K562 (cell line): ENCODE data around the gene GSTM1. TPM values are rescaled to one million over a fixed set of nuclear protein-coding genes. Genes with fewer than 3 reads are reported as not detected.
A peak's percentile ranks its signal among the peaks of the same experiment; 100 is the strongest.

Experiments
- ARID3B ChIP-seq: fragments of 250-450 bp; sonication (Bioruptor Pico); IDR thresholded peaks from 2 replicates; pipeline ENCODE4 v1.4.0; 2020; ENCODE audit warnings: borderline replicate concordance
- ATF7 ChIP-seq: fragments of 450-650 bp; IDR thresholded peaks from 2 replicates; pipeline ENCODE4 v1.7.1; 2014; ENCODE audit warnings: mild to moderate bottlenecking, moderate library complexity
- CBX3 ChIP-seq, 2 experiments: IDR thresholded peaks; 1 replicate in 1 of 2; 2 replicates in 1 of 2; pipeline ENCODE4 v1.6.1; 2012; ENCODE audit warnings: inconsistent platforms in 2 of 2, low read length in 2 of 2, borderline replicate concordance in 1 of 2, control low read depth in 1 of 2
- DNMT1 ChIP-seq: fragments of 450-650 bp; IDR thresholded peaks from 2 replicates; pipeline ENCODE4 v1.6.1; 2016; ENCODE audit warnings: antibody characterized with exemption, mild to moderate bottlenecking
- E2F3 ChIP-seq: fragments of 250-450 bp; sonication (Bioruptor Pico); IDR thresholded peaks from 2 replicates; pipeline ENCODE4 v1.4.0; 2020; ENCODE audit warnings: mild to moderate bottlenecking
- ETV5 ChIP-seq: sonication (generic); formaldehyde crosslinking; IDR thresholded peaks from 2 replicates; pipeline ENCODE4 v1.4.0; 2020; ENCODE audit warnings: low read depth, mild to moderate bottlenecking, missing genetic modification reagents
- EWSR1 ChIP-seq: fragments of 450-650 bp; IDR thresholded peaks from 2 replicates; pipeline ENCODE4 v1.6.1; 2018; ENCODE audit warnings: borderline replicate concordance, mild to moderate bottlenecking, low read depth, moderate library complexity; ENCODE audit not compliant: partially characterized antibody
- GATA2 ChIP-seq: sonication (generic); formaldehyde crosslinking; IDR thresholded peaks from 2 replicates; pipeline ENCODE4 v1.4.0; 2020; ENCODE audit warnings: mild to moderate bottlenecking, missing genetic modification reagents
- HMG20B ChIP-seq: fragments of 250-450 bp; sonication (Bioruptor Pico); IDR thresholded peaks from 2 replicates; pipeline ENCODE4 v1.5.0; 2021; ENCODE audit warnings: mild to moderate bottlenecking
- L3MBTL2 ChIP-seq: fragments of 450-650 bp; IDR thresholded peaks from 2 replicates; pipeline ENCODE4 v1.6.1; 2016; ENCODE audit warnings: mild to moderate bottlenecking, moderate library complexity
- MCM7 ChIP-seq, 2 experiments: fragments of 450-650 bp; IDR thresholded peaks; 2 replicates each; pipeline ENCODE4 v1.6.1; 2016 to 2018
- MEIS2 ChIP-seq: fragments of 450-650 bp; IDR thresholded peaks from 2 replicates; pipeline ENCODE4 v1.6.1; 2014; ENCODE audit warnings: mild to moderate bottlenecking; ENCODE audit not compliant: partially characterized antibody
- MTA3 ChIP-seq: fragments of 450-650 bp; formaldehyde crosslinking; IDR thresholded peaks from 2 replicates; pipeline ENCODE4 v1.6.1; 2017; ENCODE audit warnings: mild to moderate bottlenecking, borderline replicate concordance
- PURB ChIP-seq: sonication (generic); formaldehyde crosslinking; IDR thresholded peaks from 2 replicates; pipeline ENCODE4 v1.9.0; 2021; ENCODE audit warnings: low read depth, mild to moderate bottlenecking, missing genetic modification reagents
- SMARCA4 ChIP-seq: fragments of 450-650 bp; IDR thresholded peaks from 2 replicates; pipeline ENCODE4 v1.6.1; 2016
- THAP12 ChIP-seq: fragments of 250-450 bp; sonication (Bioruptor Pico); IDR thresholded peaks from 2 replicates; pipeline ENCODE4 v1.9.0; 2021; ENCODE audit warnings: mild to moderate bottlenecking, inconsistent platforms
- ZNF133 ChIP-seq: fragments of 250-450 bp; sonication (Bioruptor Pico); IDR thresholded peaks from 2 replicates; pipeline ENCODE4 v1.4.0; 2020; ENCODE audit warnings: mild to moderate bottlenecking
- ZNF232 ChIP-seq: sonication (generic); formaldehyde crosslinking; IDR thresholded peaks from 2 replicates; pipeline ENCODE4 v1.8.0; 2022; ENCODE audit warnings: mild to moderate bottlenecking, missing genetic modification reagents
- ZNF449 ChIP-seq: fragments of 250-450 bp; sonication (Bioruptor Pico); IDR thresholded peaks from 2 replicates; pipeline ENCODE4 v1.8.0; 2022; ENCODE audit warnings: moderate library complexity, mild to moderate bottlenecking, inconsistent platforms
- ZNF785 ChIP-seq: fragments of 250-450 bp; sonication (Bioruptor Pico); IDR thresholded peaks from 2 replicates; pipeline ENCODE4 v1.4.0; 2020; ENCODE audit warnings: mild to moderate bottlenecking
- polyA plus RNA-seq, 8 experiments: library from polyadenylated mRNA; depleted of rRNA in 4 of 8; stranded (reverse) in 5 of 8; unstranded in 3 of 8; fragments of >200 nt; fragmentation: Nextera tagmentation in 2 of 8; fragmentation: Illumina TruSeq in 1 of 8; extraction: Ambion mirVana in 2 of 8; extraction: Trizol in 1 of 8; gene quantifications; 2 replicates each; pipeline versions ENCODE4 v1.2.1 to v1.2.3, GENCODE V29; 2011 to 2014; ENCODE audit warnings: inconsistent platforms in 1 of 8, missing spikeins in 1 of 8
- total RNA-seq, 7 experiments: library from RNA; depleted of rRNA in 6 of 7; stranded (reverse); fragments of >200 nt in 6 of 7; fragmentation: Illumina TruSeq in 2 of 7; extraction: Trizol in 2 of 7; gene quantifications; 2 replicates each; pipeline versions ENCODE4 v1.2.1 to v1.2.3, GENCODE V29; 2011 to 2021; ENCODE audit warnings: low replicate concordance in 1 of 7
- TF ChIP-seq, protein P1 (sequence below): fragments of 250-450 bp; sonication (Bioruptor Pico); IDR thresholded peaks from 2 replicates; pipeline ENCODE4 v1.4.0; 2020; ENCODE audit warnings: mild to moderate bottlenecking, moderate library complexity, borderline replicate concordance

GSTM1 gene
- total and polyA plus RNA-seq, 9 of the 15 experiments (the other 6 are each of a cell fraction or from before 2014, with no cell fraction given), result not detected

- no peak for TF ChIP-seq E2F3 (CRISPR knock-in tag)
- no peak for TF ChIP-seq HMG20B
- TF ChIP-seq ZNF232, result no peak
- TF ChIP-seq ATF7, result peak; percentile 82
- TF ChIP-seq MCM7 (IDR thresholded peaks at IDR 0.05), result no peak
- TF ChIP-seq SMARCA4, result peak; percentile 89
- TF ChIP-seq DNMT1, result no peak
- TF ChIP-seq THAP12 (CRISPR knock-in tag), result no peak
- peak; percentile 38 for TF ChIP-seq MEIS2
- no peak for TF ChIP-seq ARID3B
- peak; percentile 83; the same call in 1 of the 2 replicates for TF ChIP-seq MTA3
- no peak for TF ChIP-seq L3MBTL2
- no peak for TF ChIP-seq ZNF449 (CRISPR knock-in tag)
- TF ChIP-seq EWSR1, result no peak
- TF ChIP-seq ZNF785 (CRISPR knock-in tag), result no peak
- TF ChIP-seq ZNF133 (CRISPR knock-in tag), result no peak
- no peak for TF ChIP-seq ETV5 (CRISPR knock-in tag)
- TF ChIP-seq, protein P1, sequence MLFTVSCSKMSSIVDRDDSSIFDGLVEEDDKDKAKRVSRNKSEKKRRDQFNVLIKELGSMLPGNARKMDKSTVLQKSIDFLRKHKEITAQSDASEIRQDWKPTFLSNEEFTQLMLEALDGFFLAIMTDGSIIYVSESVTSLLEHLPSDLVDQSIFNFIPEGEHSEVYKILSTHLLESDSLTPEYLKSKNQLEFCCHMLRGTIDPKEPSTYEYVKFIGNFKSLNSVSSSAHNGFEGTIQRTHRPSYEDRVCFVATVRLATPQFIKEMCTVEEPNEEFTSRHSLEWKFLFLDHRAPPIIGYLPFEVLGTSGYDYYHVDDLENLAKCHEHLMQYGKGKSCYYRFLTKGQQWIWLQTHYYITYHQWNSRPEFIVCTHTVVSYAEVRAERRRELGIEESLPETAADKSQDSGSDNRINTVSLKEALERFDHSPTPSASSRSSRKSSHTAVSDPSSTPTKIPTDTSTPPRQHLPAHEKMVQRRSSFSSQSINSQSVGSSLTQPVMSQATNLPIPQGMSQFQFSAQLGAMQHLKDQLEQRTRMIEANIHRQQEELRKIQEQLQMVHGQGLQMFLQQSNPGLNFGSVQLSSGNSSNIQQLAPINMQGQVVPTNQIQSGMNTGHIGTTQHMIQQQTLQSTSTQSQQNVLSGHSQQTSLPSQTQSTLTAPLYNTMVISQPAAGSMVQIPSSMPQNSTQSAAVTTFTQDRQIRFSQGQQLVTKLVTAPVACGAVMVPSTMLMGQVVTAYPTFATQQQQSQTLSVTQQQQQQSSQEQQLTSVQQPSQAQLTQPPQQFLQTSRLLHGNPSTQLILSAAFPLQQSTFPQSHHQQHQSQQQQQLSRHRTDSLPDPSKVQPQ (CRISPR knock-in tag), result no peak
- TF ChIP-seq PURB (CRISPR knock-in tag), result no peak
- peak in 1 of 2 experiments; percentile 71; a peak in 2 of 3 replicates for TF ChIP-seq CBX3 (IDR thresholded peaks at IDR 0.05; ENCODE audit: borderline replicate concordance in 1 of 2, low read length in 2 of 2)
- peak; percentile 94 for TF ChIP-seq GATA2 (CRISPR knock-in tag)
These were observed 37.9 kb downstream of the GSTM1 start (continued) for GRCh38 chr1:109725510-109725909.
